Activated CD8-positive, alpha-beta T cell treated with anti-CD3 and anti-CD28 coated beads, Interleukin-2, amount 10 ng/mL, durations not matched to agents 7 days and 5 days (primary cell): Measurements from ENCODE around the gene GABARAP. TPM values are rescaled to one million over a fixed set of nuclear protein-coding genes. Genes with fewer than 3 reads are reported as not detected.

Experiments used
- ATAC-seq: fragments of 150-1000 bp; cut with Tn5 transposase; one replicate; pipeline ENCODE4 v1.10.0; 2021; ENCODE audit warnings: moderate library complexity
- CTCF ChIA-PET: fragments of 350-600 bp; sonication (Branson Sonifier 250); formaldehyde crosslinking; loops from one replicate; lab custom pipeline; 2021; ENCODE audit warnings: antibody characterized with exemption; lab: Charles Lee
- POLR2A ChIA-PET: fragments of 350-600 bp; sonication (Branson Sonifier 250); formaldehyde crosslinking; loops from one replicate; lab custom pipeline; 2021; ENCODE audit warnings: antibody characterized with exemption; lab: Charles Lee
- DNase-seq: peaks from one replicate; pipeline ENCODE4 v3.0.0-alpha.2; 2020
- H3K27ac Mint-ChIP-seq: one replicate; pipeline ENCODE4 v1.8.0; 2021; ENCODE audit warnings: mild to moderate bottlenecking, mixed read lengths
- H3K27me3 Mint-ChIP-seq: one replicate; pipeline ENCODE4 v1.8.0; 2021; ENCODE audit warnings: low read depth, mixed read lengths
- H3K36me3 Mint-ChIP-seq: one replicate; pipeline ENCODE4 v1.8.0; 2021; ENCODE audit warnings: low read depth, mixed read lengths
- H3K4me1 Mint-ChIP-seq: one replicate; pipeline ENCODE4 v1.8.0; 2021; ENCODE audit warnings: low read depth, mixed read lengths
- H3K4me3 Mint-ChIP-seq: one replicate; pipeline ENCODE4 v1.8.0; 2021; ENCODE audit warnings: mild to moderate bottlenecking, mixed read lengths
- H3K9me3 Mint-ChIP-seq: one replicate; pipeline ENCODE4 v1.8.0; 2022; ENCODE audit warnings: mixed read lengths; ENCODE audit not compliant: insufficient read depth
- total RNA-seq, 2 experiments: library from RNA; stranded (reverse); gene quantifications; one replicate each; pipeline ENCODE4 v1.2.3, GENCODE V29; 2021

Gene GABARAP
- total RNA-seq, 2 experiments from 2014 or later = 203 to 227 TPM

DNA sequence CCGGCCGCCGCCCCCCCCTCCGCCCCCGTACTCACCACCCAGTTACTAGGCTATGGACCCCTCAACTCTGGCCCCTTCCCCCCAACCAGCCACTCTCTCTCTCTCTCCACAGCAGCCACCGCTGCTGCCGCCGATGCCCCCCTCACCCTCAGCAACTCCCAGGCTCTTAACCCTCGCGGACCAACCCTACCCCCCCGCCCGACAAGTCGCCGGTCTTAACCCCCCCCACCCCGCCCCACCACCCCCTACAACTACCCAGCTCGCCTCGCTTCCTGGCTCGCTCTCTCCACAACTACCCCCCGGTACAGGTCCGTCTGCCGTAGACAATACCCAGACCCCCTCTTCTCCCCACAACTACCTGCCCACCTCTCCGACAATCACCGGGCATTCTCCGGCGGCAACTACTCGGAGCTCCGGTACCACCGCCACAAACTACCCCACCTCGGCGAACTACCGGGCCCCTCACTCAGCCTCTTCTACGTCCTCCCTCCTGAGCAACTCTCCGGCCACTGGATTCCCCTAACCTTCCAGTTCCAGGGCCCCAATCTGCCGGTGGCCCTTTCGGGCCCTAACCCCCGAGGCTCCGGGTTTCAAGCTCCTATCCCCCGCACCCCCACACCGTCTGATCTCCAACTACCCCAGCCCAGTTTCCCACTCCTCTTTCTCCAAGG is 3.7 kb downstream of the GABARAP start:
- DNase-seq = peak; percentile 56
- POLR2A ChIA-PET = interaction anchor here (0.6 to 4.7 kb wide), 11 partner anchors 16 to 449 kb away, joined by 3 to 35 read pairs (median 3); partner anchors contain the start of genes ACADVL, DLG4, MPDU1 and TP53
- H3K36me3 Mint-ChIP-seq = peaks cover 60% of the 10 kb centered on the region
- CTCF ChIA-PET = interaction anchor here (1.0 to 3.3 kb wide), 5 partner anchors 15 to 322 kb away, joined by 3 to 24 read pairs (median 4); no protein-coding TSS in a partner anchor
- no peak for ATAC-seq
- peak overlapping the region; percentile 91 for H3K27ac Mint-ChIP-seq
- H3K9me3 Mint-ChIP-seq = no peaks in the 10 kb centered on the region
- H3K27me3 Mint-ChIP-seq = no peaks in the 10 kb centered on the region
- peaks cover 68% of the 10 kb centered on the region for H3K4me1 Mint-ChIP-seq
- H3K4me3 Mint-ChIP-seq = peak overlapping the region; percentile 98

DNA sequence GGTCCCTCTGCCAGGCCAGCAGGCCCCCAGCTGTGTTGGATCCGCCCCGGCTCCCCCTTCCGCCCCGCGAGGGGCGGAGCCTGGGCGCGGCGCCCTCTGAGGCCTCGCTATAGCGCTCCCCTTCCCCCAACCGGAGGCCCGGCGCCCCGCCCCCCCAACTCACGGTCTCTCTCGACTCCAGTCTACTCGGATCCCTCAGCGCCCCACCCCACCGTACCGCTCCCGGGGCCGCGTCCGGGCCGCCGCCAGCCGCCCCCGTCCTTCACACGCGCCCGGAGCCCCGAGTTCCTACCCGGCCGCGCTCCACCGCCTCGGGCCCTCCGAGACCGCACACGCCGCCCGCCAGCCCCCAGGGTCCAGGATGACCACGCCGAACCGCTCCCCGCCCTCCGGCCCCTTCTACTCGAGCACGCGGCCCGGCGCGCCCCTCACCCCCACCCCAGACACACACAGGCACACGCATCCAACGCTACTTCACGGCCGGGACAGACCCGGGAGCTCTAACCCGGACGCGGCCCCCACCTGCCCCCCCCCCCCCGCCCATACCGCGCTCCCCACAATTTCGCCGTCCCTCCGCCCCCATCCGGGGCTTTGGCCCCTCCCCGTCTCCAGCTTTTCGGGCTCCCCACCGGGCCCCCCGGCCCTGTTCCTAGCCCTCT is 4.4 kb downstream of the GABARAP start:
- Mint-ChIP-seq H3K27me3 (no peaks in the 10 kb centered on the region), H3K27ac (peak overlapping the region; percentile 91), H3K36me3 (peaks cover 58% of the 10 kb centered on the region), H3K9me3 (no peaks in the 10 kb centered on the region), H3K4me1 (peaks cover 67% of the 10 kb centered on the region), H3K4me3 (peak overlapping the region; percentile 98)
- ATAC-seq = peak; percentile 28
- DNase-seq = peak; percentile 90
- ChIA-PET POLR2A (interaction anchor here (0.6 to 4.7 kb wide), 8 partner anchors 16 to 450 kb away, joined by 3 to 35 read pairs (median 3); partner anchors contain the start of genes ACADVL, DLG4, MPDU1 and TP53), CTCF (interaction anchor here (0.8 to 3.3 kb wide), 7 partner anchors 16 to 323 kb away, joined by 3 to 24 read pairs (median 3); no protein-coding TSS in a partner anchor)

DNA sequence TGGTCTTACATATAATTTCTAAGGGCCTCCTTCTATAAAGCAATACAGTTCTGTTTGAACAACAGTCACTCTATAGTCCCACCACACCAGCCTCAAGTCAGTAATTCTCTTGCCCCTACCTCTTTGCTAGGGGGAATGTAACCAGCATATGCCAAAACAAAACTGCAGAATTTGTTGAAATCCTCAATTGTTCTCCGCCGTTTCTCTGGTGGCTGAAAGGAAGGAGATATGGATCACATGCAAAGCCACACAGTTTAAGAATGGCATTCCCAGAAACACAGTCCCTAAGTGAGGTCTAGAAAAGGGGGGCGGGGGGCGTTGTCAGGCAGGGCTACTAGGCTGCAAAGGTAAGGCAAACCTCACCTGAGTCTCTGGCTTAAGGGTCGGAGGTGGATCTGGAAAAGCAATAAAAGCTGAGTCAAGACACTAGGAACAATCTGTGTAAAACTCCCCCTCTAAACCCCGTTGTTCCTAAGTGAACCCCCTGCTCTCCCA is 4.9 kb downstream of the GABARAP start:
- Mint-ChIP-seq H3K4me3 (peak overlapping the region; percentile 98), H3K27me3 (no peaks in the 10 kb centered on the region), H3K4me1 (peaks cover 71% of the 10 kb centered on the region), H3K36me3 (peaks cover 55% of the 10 kb centered on the region), H3K27ac (peak overlapping the region; percentile 91), H3K9me3 (no peaks in the 10 kb centered on the region)
- ATAC-seq = no peak
- ChIA-PET POLR2A (interaction anchor here (4.7 kb wide), 1 partner anchor 15 kb away, joined by 35 read pairs; the partner anchor contains the start of genes ACADVL and DLG4), CTCF (interaction anchor here (0.8 to 5.8 kb wide), 5 partner anchors 16 to 59 kb away, joined by 3 to 36 read pairs (median 5); partner anchors contain the start of genes ACADVL and DLG4)
- no peak for DNase-seq

DNA sequence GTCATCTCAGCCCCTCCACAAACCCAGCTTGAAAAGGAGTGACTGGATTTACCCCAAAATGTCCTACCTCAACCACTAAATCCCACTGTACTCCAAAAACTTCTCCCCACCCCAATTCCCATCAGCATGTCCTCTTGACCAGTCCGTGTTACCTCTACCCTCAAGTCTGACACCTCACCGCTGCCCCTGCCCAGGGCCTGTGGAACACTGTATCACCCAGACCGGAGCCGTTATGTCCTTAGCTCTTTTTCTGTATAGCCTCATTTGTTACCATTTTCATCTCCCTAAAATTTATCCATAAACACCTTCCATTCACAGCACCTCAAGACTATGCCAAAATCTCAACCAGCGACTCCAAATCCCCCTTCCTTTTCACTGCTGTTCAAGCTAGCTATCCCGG is 5.4 kb downstream of the GABARAP start:
- Mint-ChIP-seq H3K4me1 (peaks cover 71% of the 10 kb centered on the region), H3K4me3 (peak overlapping the region; percentile 98), H3K27me3 (no peaks in the 10 kb centered on the region), H3K27ac (peak overlapping the region; percentile 91), H3K9me3 (no peaks in the 10 kb centered on the region), H3K36me3 (peaks cover 55% of the 10 kb centered on the region)
- ChIA-PET CTCF (interaction anchor here (0.8 to 5.8 kb wide), 3 partner anchors 16 to 60 kb away, joined by 3 to 36 read pairs (median 5); partner anchors contain the start of genes ACADVL and DLG4), POLR2A (interaction anchor here (4.7 kb wide), 1 partner anchor 15 kb away, joined by 35 read pairs; the partner anchor contains the start of genes ACADVL and DLG4)
- ATAC-seq (no peak), DNase-seq (no peak)

DNA sequence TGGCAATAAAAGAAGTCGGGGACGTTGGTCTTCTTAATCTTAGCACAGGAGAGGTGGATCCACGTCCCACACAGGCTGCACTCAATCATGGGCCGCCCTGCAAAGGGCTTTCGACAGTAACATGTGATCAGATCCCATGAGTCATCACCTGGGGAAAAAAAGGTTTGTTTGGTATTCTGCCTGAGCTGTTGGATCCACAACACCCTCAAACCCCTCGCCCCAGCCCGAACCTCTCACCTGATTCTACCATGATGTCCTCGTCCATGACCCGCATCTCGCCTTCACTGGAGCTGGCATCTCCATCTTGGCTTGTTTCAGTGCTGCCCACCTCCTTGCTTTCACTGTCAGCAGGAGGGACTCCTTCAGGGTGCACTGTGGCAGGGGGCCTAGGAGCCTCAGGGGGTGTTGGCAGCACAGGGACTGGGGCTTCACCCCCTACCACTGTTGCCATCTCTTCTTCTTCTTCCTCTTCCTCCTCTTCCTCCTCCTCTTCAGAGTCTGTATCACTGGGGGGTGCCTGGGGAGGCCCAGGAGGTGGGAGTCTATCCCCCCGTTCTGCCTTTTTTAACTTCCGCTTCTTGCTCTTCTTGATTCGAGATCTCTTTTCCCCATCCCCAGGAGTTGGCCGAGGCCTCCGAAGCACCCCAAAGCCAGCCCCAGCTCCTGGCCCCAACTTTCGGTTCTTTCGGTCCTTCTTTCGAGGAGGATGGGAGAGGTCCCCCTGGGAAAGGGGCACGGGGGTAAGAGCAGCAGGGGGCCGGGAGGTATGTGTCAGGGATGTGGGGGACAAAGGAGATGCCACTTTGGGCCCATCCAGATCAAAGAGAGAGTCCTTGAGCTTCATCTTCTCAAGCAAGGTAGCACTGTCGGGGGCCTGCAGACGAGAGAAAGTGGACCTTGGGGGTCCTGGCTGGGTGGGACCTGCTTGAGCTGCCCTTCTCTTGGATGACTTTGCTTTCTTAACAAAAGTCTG is 6.3 kb downstream of the GABARAP start:
- CTCF ChIA-PET = interaction anchor here (5.8 kb wide), 1 partner anchor 15 kb away, joined by 36 read pairs; the partner anchor contains the start of genes ACADVL and DLG4
- Mint-ChIP-seq H3K27me3 (no peaks in the 10 kb centered on the region), H3K9me3 (no peaks in the 10 kb centered on the region), H3K36me3 (peaks cover 50% of the 10 kb centered on the region), H3K4me3 (peak overlapping the region; percentile 7), H3K27ac (peak overlapping the region; percentile 58), H3K4me1 (peaks cover 63% of the 10 kb centered on the region)
- DNase-seq = no peak
- POLR2A ChIA-PET = interaction anchor here (0.6 to 4.7 kb wide), 2 partner anchors 14 to 32 kb away, joined by 3 to 35 read pairs; partner anchors contain the start of genes ACADVL and DLG4
- ATAC-seq = no peak

- DNase-seq (peak; percentile 97), ATAC-seq (peak; percentile 54)
- ChIA-PET CTCF (interaction anchor here (0.9 to 5.8 kb wide), 2 partner anchors 14 to 188 kb away, joined by 3 to 36 read pairs; partner anchors contain the start of genes ACADVL and DLG4), POLR2A (interaction anchor here (0.6 to 2.2 kb wide), 5 partner anchors 8 to 115 kb away, joined by 3 to 11 read pairs (median 3); partner anchors contain the start of genes CTDNEP1 and GABARAP)
- Mint-ChIP-seq H3K36me3 (peaks cover 51% of the 10 kb centered on the region), H3K9me3 (no peaks in the 10 kb centered on the region), H3K27ac (peak within 1 kb of the TSS; percentile 83), H3K4me3 (peak within 1 kb of the TSS; percentile 90), H3K4me1 (peaks cover 51% of the 10 kb centered on the region), H3K27me3 (no peaks in the 10 kb centered on the region)
These were observed 7.9 kb downstream of the GABARAP start, which contains the start of gene DVL2 for GRCh38 chr17:7234083-7234951. Gene DVL2, minus strand, starts transcription at chr17:7234517. Its CDS starts 255 bp downstream, at chr17:7234262.

DNA sequence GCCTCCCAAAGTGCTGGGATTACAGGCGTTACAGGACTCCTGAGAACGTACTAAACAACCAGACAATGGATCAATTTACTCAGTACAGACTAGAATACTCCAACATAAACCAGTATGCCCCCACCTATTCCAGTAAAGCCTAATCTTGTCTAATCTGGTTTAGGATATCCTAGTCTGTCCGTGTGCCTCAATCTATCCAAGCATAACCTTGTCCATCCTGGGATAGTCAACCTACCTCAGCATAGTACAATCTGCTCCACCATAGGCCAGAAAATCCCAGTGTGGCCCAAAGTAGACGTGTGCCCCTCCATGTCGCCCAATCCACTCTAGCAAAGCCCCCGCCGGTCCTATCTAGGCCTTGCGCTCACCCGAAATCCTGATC is 8.6 kb downstream of the GABARAP start:
- ATAC-seq (no peak), DNase-seq (no peak)
- Mint-ChIP-seq H3K27me3 (no peaks in the 10 kb centered on the region), H3K4me1 (peaks cover 51% of the 10 kb centered on the region), H3K4me3 (peak overlapping the region; percentile 90), H3K9me3 (no peaks in the 10 kb centered on the region), H3K27ac (peak overlapping the region; percentile 83), H3K36me3 (peaks cover 54% of the 10 kb centered on the region)
- ChIA-PET POLR2A (interaction anchor here (0.6 to 2.2 kb wide), 4 partner anchors 9 to 116 kb away, joined by 3 to 11 read pairs (median 3); partner anchors contain the start of genes CTDNEP1 and GABARAP), CTCF (interaction anchor here (5.8 kb wide), 1 partner anchor 13 kb away, joined by 36 read pairs; the partner anchor contains the start of genes ACADVL and DLG4)

- POLR2A ChIA-PET = interaction anchor here (1.5 kb wide), 1 partner anchor 11 kb away, joined by 3 read pairs; no protein-coding TSS in a partner anchor
- H3K9me3 Mint-ChIP-seq = no peaks in the 10 kb centered on the region
- H3K27ac Mint-ChIP-seq = no peak overlapping the region
- peaks cover 58% of the 10 kb centered on the region for H3K36me3 Mint-ChIP-seq
- ATAC-seq (no peak), DNase-seq (no peak)
- CTCF ChIA-PET = interaction anchor here (5.8 kb wide), 1 partner anchor 12 kb away, joined by 36 read pairs; the partner anchor contains the start of genes ACADVL and DLG4
- peak overlapping the region; percentile 90 for H3K4me3 Mint-ChIP-seq
- H3K27me3 Mint-ChIP-seq = no peaks in the 10 kb centered on the region
- H3K4me1 Mint-ChIP-seq = peaks cover 46% of the 10 kb centered on the region
These were observed 10.1 kb downstream of the GABARAP start for GRCh38 chr17:7232114-7232513.

GRCh38 chr17:7229504-7229903 is 12.7 kb downstream of the GABARAP start:
- CTCF ChIA-PET = interaction anchor here (0.9 kb wide), 1 partner anchor 9 kb away, joined by 4 read pairs; no protein-coding TSS in a partner anchor
- Mint-ChIP-seq H3K9me3 (no peaks in the 10 kb centered on the region), H3K4me3 (no peak overlapping the region), H3K36me3 (peaks cover 40% of the 10 kb centered on the region), H3K4me1 (peaks cover 20% of the 10 kb centered on the region), H3K27me3 (no peaks in the 10 kb centered on the region), H3K27ac (no peak overlapping the region)
- ATAC-seq (no peak), DNase-seq (no peak)
- POLR2A ChIA-PET = interaction anchor here (0.8 to 1.1 kb wide), 2 partner anchors 9 to 10 kb away, joined by 3 to 5 read pairs; partner anchors contain the start of gene DLG4
